GM11168 (cell line): ENCODE measurements around the gene PLEKHH1.
"Not testable (repeated sequence)": the region's sequence is repeated elsewhere in the genome, so short reads cannot be mapped to it uniquely, and the experiment has no call there.

Source experiments
- in situ Hi-C: fragments of 300-500 bp; cut with MboI; formaldehyde crosslinking; loops from one replicate; pipeline ENCODE4 v1.12.0; 2022; ENCODE audit warnings: low sequenced_read_pairs; ENCODE audit not compliant: unreplicated experiment

The PLEKHH1 gene

GRCh38 chr14:67577909-67578749 lies 45.0 kb downstream of the PLEKHH1 start:
- in situ Hi-C loops = no loop called here

DNA sequence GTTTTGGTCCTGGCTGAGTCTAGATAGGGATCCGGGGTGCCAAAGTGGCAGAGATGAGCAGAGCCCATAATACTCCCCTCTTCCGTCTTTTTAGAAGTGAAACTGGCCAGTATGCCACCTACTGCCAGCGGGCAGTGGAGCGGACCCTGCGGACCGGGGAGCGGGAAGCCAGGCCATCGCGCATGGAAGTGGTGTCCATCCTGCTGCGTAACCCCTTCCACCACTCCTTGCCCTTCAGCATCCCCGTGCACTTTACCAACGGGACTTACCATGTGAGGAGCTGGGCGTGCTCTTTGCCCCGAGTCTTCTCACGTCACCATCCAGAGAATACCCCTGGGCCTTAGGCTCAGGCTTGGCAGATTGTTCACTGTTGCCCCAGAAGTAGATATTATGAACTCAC lies 46.0 kb downstream of the PLEKHH1 start:
- in situ Hi-C loops = no loop called here

DNA sequence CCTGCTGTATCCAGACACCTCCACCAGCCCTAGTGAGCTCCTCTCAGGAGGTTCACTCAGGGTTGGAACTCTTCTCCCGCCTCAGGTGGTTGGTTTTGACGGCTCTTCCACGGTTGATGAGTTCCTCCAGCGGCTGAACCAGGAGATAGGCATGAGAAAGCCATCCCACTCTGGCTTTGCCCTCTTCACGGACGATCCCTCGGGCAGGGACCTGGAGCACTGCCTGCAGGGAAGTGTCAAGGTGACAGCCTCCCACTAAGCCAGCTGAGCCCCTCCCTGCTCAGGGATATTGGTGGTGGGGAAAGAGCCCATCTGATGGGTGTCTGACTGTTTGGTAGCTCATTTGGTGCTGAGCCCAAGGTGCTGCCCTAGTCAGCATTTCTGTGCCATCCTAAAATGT lies 46.5 kb downstream of the PLEKHH1 start:
- in situ Hi-C loops = no loop called here

- in situ Hi-C loops = no loop called here
Observed at GRCh38 chr14:67580336-67581171, 47.5 kb downstream of the PLEKHH1 start.

- in situ Hi-C loops = no loop called here
Observed at GRCh38 chr14:67581643-67582042, 48.6 kb downstream of the PLEKHH1 start.

- in situ Hi-C loops = no loop called here
Observed at GRCh38 chr14:67582061-67582460, 49.0 kb downstream of the PLEKHH1 start.

- in situ Hi-C loops = no loop called here
Observed at GRCh38 chr14:67583711-67584644, 50.9 kb downstream of the PLEKHH1 start.

DNA sequence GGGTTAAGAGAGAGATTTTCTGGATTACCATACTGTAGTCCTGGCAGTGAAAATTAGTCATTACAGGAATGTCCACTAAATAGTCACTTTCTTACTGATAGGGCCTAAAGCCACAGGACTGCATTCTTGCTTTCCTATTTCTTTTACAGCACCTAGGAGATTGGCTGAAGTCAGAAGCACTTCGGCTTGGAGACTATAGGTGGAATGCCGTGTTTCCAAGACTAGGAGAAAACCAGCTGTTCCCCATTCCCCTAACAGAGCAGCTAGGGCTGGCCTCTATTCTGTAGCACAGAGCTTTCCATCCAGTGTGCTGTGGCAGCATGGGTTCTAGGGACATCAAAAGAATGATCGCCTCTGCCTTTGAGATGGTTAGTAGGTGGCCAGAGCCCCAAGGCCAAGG lies 51.9 kb downstream of the PLEKHH1 start:
- in situ Hi-C loops = no loop called here

DNA sequence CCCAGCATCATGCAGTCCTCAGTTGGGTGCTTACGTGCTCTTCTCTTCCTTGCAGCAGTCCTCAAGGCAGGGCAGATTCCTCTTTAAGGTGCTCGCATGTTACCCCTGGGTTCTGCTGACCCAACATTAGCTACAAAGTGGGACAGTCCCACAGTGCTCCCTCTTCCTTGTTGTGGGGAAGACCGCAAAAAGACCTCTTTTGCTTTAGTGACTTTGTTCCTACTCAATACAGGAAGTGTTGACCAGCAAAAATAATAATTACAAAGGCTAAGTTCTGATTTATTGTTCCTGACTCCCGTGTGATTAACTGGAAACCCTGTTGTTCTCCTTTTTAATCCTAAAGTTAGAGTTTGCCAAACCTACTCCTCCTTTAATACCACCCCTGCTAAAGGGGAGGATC lies 53.3 kb downstream of the PLEKHH1 start:
- in situ Hi-C loops = no loop called here

GRCh38 chr14:67589204-67589770 lies 56.2 kb downstream of the PLEKHH1 start:
- in situ Hi-C loops = no loop called here

- in situ Hi-C loops = not testable (repeated sequence)
Observed at GRCh38 chr14:67593650-67594049, 60.6 kb downstream of the PLEKHH1 start.

GRCh38 chr14:67595392-67595791 lies 62.3 kb downstream of the PLEKHH1 start:
- in situ Hi-C loops = no loop called here

- in situ Hi-C loops = no loop called here
Observed at GRCh38 chr14:67599698-67600561, 66.8 kb downstream of the PLEKHH1 start, which contains the start of gene PIGH. Gene PIGH, minus strand, starts transcription at chr14:67600268. Its CDS starts 65 bp downstream, at chr14:67600203.

DNA sequence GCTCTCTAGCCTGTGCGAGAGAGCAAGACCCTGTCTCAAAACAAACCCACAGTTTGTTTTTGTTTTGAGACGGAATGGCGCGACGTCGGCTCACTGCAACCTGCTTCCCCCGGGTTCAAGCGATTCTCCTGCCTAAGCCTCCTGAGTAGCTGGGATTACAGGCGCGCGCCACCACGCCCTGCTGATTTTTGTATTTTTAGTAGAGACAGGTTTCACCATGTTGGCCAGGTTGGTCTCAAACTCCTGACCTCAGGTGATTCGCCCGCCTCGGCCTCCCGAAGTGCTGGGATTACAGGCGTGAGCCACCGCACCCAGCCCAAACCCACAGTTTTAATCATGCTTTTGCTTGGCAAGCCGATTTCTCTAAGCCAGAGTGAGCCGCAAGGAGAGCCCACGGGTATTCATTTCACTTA lies 67.5 kb downstream of the PLEKHH1 start:
- in situ Hi-C loops = not testable (repeated sequence)

DNA sequence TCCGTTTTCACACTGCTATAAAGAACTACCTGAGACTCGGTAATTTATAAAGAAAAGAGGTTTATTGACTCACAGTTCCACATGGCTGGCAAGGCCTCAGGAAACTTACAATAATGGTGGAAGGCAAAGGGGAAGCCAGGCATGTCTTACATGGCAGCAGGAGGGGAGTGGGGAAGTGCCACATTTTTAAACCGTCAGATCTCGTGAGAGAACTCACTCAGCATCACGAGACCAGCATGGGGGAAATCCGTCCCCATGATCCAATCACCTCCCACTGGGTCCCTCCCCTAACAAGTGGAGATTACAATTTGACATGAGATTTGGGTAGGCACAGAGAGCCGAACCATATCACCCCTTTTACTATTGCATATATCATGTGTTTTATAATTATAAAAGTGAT lies 69.0 kb downstream of the PLEKHH1 start:
- in situ Hi-C loops = no loop called here

DNA sequence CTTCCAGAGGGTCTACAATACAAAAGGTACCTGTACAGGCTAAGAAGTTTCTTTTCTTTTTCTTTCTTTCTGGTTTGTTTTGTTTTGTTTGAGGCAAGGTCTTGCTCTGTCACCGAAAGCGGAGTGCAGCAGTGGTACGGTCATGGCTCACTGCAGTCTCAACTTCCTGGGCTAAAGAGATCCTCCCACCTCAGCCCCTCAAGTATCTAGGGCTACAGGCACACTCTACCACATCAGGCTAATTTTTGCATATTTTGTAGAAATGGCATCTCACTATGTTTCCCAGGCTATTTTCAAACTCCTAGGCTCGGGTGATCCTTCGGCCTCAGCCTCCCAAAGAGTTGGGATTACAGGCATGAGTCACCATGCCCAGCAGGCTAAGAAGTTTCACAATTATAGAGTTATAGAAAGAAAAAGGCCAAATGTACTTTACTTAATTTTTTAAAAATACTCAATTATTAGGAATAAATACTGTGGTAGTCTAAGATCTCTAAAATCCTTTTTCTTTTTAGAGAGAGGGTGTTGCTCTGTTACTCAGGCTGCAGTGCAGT lies 70.0 kb downstream of the PLEKHH1 start:
- in situ Hi-C loops = no loop called here

DNA sequence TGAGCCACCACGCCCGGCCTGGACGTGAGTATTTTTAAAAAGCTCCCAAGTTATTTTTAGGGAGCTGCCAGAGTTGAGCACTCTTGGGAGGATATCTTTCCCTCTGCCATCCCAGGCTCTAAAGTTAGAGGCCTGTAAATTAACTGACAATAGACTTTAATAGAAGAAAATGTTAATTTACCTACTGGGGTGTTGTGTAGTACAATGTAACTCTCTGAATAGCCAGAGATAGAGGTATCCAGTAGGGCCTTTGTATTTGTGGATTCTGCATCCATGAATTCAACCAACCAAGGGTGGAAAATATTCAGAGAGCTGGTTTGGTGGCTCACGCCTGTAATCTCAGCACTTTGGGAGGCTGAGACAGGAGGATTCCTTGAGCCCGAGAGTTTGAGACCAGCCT lies 74.6 kb downstream of the PLEKHH1 start:
- in situ Hi-C loops = no loop called here

DNA sequence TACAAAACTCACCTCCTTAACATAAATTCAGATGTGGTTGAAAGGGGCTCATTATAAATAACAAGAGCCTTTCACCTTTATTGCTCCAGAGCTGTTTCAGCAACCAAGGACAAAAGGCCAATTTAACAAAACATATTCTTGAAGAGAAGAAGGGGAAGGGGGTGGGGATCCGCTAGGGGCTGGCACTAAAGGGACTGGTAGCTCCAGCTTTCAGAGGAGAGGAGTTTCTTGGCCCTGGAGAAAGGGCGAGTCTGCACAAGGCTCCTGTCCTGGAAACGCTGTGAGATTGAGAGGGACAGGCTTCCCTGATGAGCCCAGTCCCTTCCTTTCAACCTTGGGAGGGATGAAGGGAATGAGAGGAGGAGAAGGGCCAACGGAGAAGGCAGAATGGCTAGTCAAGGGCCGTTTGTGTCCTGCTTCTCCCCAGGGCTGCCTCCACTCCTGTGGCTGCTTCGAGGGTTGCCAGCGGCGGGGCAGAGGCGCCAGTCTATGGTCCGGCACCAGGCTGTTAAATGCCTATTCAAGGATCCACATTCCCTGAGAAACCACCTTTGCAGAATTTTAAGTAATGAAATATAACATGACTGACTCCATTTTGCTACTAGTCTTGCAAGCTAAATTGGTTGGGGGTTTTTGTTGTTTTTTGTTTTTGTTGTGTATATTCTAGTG lies 76.7 kb downstream of the PLEKHH1 start:
- in situ Hi-C loops = no loop called here
